ENCODE results near the gene XRN1. TPM values are rescaled to one million over a fixed set of nuclear protein-coding genes. Genes with fewer than 3 reads are reported as not detected.

XRN1 gene
- total RNA-seq, 1 experiment from 2014 or later, result 26.7 TPM

- DNase-seq (ENCODE audit: low spot score), result no peak
- no TSS peak for BruUV-seq (replicated peaks)
- intact Hi-C loops (cut with micrococcal nuclease; ENCODE audit: unreplicated experiment), result no loop called here
- no peaks in the 10 kb centered on the region for H3K9me3 ChIP-seq (ENCODE audit: low read depth, low read length, poor library complexity, severe bottlenecking)
- peaks cover 18% of the 10 kb centered on the region for H3K36me3 ChIP-seq (ENCODE audit: insufficient read depth, low read length, poor library complexity, severe bottlenecking)
- no peak overlapping the region for H3K4me3 ChIP-seq (ENCODE audit: low read depth, low read length, poor library complexity, severe bottlenecking)
- ChIA-PET CTCF (no interaction called here), POLR2A (ENCODE audit: low non-redundant PET) (no interaction called here)
- H3K4me1 ChIP-seq (ENCODE audit: insufficient read depth, low read length, poor library complexity, severe bottlenecking), result no peaks in the 10 kb centered on the region
- TF ChIP-seq CTCF (conservative IDR thresholded peaks at IDR 0.05; ENCODE audit: low read depth, low read length), result no peak
- TF ChIP-seq EZH2 (IDR thresholded peaks at IDR 0.05; ENCODE audit: borderline replicate concordance, low read depth, low read length, poor library complexity, severe bottlenecking), result no peak
- no peaks in the 10 kb centered on the region for H3K27me3 ChIP-seq (replicated peaks; ENCODE audit: insufficient read depth, low read depth, low read length, poor library complexity)
- H3K27ac ChIP-seq (ENCODE audit: low read depth, low read length, poor library complexity, severe bottlenecking), result no peak overlapping the region
Measured at GRCh38 chr3:142492184-142492583, 44.3 kb upstream of the XRN1 start.

- Histone ChIP-seq H3K9me3 (ENCODE audit: low read depth, low read length, poor library complexity, severe bottlenecking) (no peaks in the 10 kb centered on the region), H3K36me3 (ENCODE audit: insufficient read depth, low read length, poor library complexity, severe bottlenecking) (peaks cover 19% of the 10 kb centered on the region), H3K27me3 (replicated peaks; ENCODE audit: insufficient read depth, low read depth, low read length, poor library complexity) (no peaks in the 10 kb centered on the region), H3K4me1 (ENCODE audit: insufficient read depth, low read length, poor library complexity, severe bottlenecking) (no peaks in the 10 kb centered on the region), H3K27ac (ENCODE audit: low read depth, low read length, poor library complexity, severe bottlenecking) (no peak overlapping the region), H3K4me3 (ENCODE audit: low read depth, low read length, poor library complexity, severe bottlenecking) (no peak overlapping the region)
- POLR2A ChIA-PET (ENCODE audit: low non-redundant PET), result no interaction called here
- TF ChIP-seq CTCF (conservative IDR thresholded peaks at IDR 0.05; ENCODE audit: low read depth, low read length) (no peak), EZH2 (IDR thresholded peaks at IDR 0.05; ENCODE audit: borderline replicate concordance, low read depth, low read length, poor library complexity, severe bottlenecking) (no peak)
- intact Hi-C loops (cut with micrococcal nuclease; ENCODE audit: unreplicated experiment), result no loop called here
- no TSS peak for BruUV-seq (replicated peaks)
- DNase-seq (ENCODE audit: low spot score), result no peak
- CTCF ChIA-PET, result no interaction called here
Measured at GRCh38 chr3:142489572-142490323, 41.9 kb upstream of the XRN1 start.

GRCh38 chr3:142484912-142485435 is 37.1 kb upstream of the XRN1 start:
- no peak overlapping the region for H3K4me3 ChIP-seq (ENCODE audit: low read depth, low read length, poor library complexity, severe bottlenecking)
- POLR2A ChIA-PET (ENCODE audit: low non-redundant PET), result no interaction called here
- CTCF ChIA-PET, result no interaction called here
- H3K27ac ChIP-seq (ENCODE audit: low read depth, low read length, poor library complexity, severe bottlenecking), result no peak overlapping the region
- no peaks in the 10 kb centered on the region for H3K27me3 ChIP-seq (replicated peaks; ENCODE audit: insufficient read depth, low read depth, low read length, poor library complexity)
- DNase-seq (ENCODE audit: low spot score), result no peak
- H3K36me3 ChIP-seq (ENCODE audit: insufficient read depth, low read length, poor library complexity, severe bottlenecking), result peaks cover 20% of the 10 kb centered on the region
- no TSS peak for BruUV-seq (replicated peaks)
- H3K4me1 ChIP-seq (ENCODE audit: insufficient read depth, low read length, poor library complexity, severe bottlenecking), result no peaks in the 10 kb centered on the region
- intact Hi-C loops (cut with micrococcal nuclease; ENCODE audit: unreplicated experiment), result no loop called here
- peaks cover 12% of the 10 kb centered on the region for H3K9me3 ChIP-seq (ENCODE audit: low read depth, low read length, poor library complexity, severe bottlenecking)
- TF ChIP-seq CTCF (conservative IDR thresholded peaks at IDR 0.05; ENCODE audit: low read depth, low read length) (no peak), EZH2 (IDR thresholded peaks at IDR 0.05; ENCODE audit: borderline replicate concordance, low read depth, low read length, poor library complexity, severe bottlenecking) (no peak)
